CD14-positive monocyte (primary cell): ENCODE results near the gene PARVG. TPM values are rescaled to one million over a fixed set of nuclear protein-coding genes. Genes with fewer than 3 reads are reported as not detected.

Experiments used
- DNase-seq, 3 donors: peaks; one replicate each; pipeline ENCODE4 v3.0.0-alpha.2; 2011 to 2022
- H2AFZ ChIP-seq: 2 replicates; pipeline ENCODE4 v1.6.0; 2012; ENCODE audit warnings: mild to moderate bottlenecking, low read depth, low read length, inconsistent platforms; ENCODE audit not compliant: insufficient read depth, poor library complexity, severe bottlenecking
- H3K27ac ChIP-seq, 2 donors: 1 replicate in 1 of 2; 2 replicates in 1 of 2; pipeline ENCODE4 v1.5.1; 2012 to 2013; ENCODE audit warnings: low read length in 2 of 2, control low read depth in 1 of 2, inconsistent platforms in 1 of 2, low read depth in 1 of 2, mild to moderate bottlenecking in 1 of 2
- H3K27me3 ChIP-seq, 2 donors: one replicate each; pipeline versions ENCODE4 v1.6.0 to v1.6.1; 2011 to 2013; ENCODE audit warnings: low read length in 2 of 2; ENCODE audit not compliant: control insufficient read depth in 2 of 2, insufficient read depth in 2 of 2
- H3K36me3 ChIP-seq, 2 donors: replicated peaks in 1 of 2; 1 replicate in 1 of 2; 2 replicates in 1 of 2; pipeline versions ENCODE4 v1.5.1 to v1.6.1; 2012 to 2013; ENCODE audit warnings: low read length in 2 of 2, control low read depth in 1 of 2, inconsistent platforms in 1 of 2, mild to moderate bottlenecking in 1 of 2; ENCODE audit not compliant: insufficient read depth in 2 of 2, control insufficient read depth in 1 of 2
- H3K4me1 ChIP-seq, 2 donors: 1 replicate in 1 of 2; 2 replicates in 1 of 2; pipeline versions ENCODE4 v1.5.1 to v1.6.1; 2012 to 2013; ENCODE audit warnings: low read length in 2 of 2, control low read depth in 1 of 2, inconsistent platforms in 1 of 2, mild to moderate bottlenecking in 1 of 2, moderate library complexity in 1 of 2; ENCODE audit not compliant: insufficient read depth in 2 of 2, control insufficient read depth in 1 of 2
- H3K4me2 ChIP-seq: replicated peaks from 2 replicates; pipeline ENCODE3; 2012; ENCODE audit warnings: low read length, moderate library complexity, mild to moderate bottlenecking; ENCODE audit not compliant: poor library complexity, severe bottlenecking; ENCODE audit errors: extremely low read depth
- H3K4me3 ChIP-seq, 3 experiments: fragments of 200-600 bp in 1 of 3; sonication (generic) in 1 of 3; replicated peaks in 1 of 3; 1 replicate in 2 of 3; 2 replicates in 1 of 3; pipeline ENCODE4 v1.5.1; 2011 to 2013; ENCODE audit warnings: low read length in 3 of 3, mild to moderate bottlenecking in 3 of 3, control low read depth in 2 of 3, low read depth in 2 of 3, inconsistent platforms in 1 of 3, moderate library complexity in 1 of 3
- H3K79me2 ChIP-seq: 2 replicates; pipeline ENCODE4 v1.6.0; 2012; ENCODE audit warnings: mild to moderate bottlenecking, control low read depth, inconsistent platforms, low read length, moderate library complexity; ENCODE audit not compliant: insufficient read depth
- H3K9ac ChIP-seq: 2 replicates; pipeline ENCODE4 v1.6.0; 2017; ENCODE audit warnings: low read length, mild to moderate bottlenecking; ENCODE audit not compliant: insufficient read depth, poor library complexity, severe bottlenecking
- H3K9me3 ChIP-seq, 2 donors: replicated peaks in 1 of 2; 1 replicate in 1 of 2; 2 replicates in 1 of 2; pipeline versions ENCODE4 v1.5.1 to v1.6.1; 2012 to 2013; ENCODE audit warnings: low read length in 2 of 2, control low read depth in 1 of 2; ENCODE audit not compliant: control insufficient read depth in 1 of 2, insufficient read depth in 1 of 2
- H4K20me1 ChIP-seq: 2 replicates; pipeline ENCODE4 v1.6.0; 2012; ENCODE audit warnings: mild to moderate bottlenecking, low read length, control low read depth, moderate library complexity; ENCODE audit not compliant: insufficient read depth
- H3K27ac Mint-ChIP-seq, 7 donors: one replicate each; pipeline ENCODE4 v1.8.0; 2020; ENCODE audit warnings: mild to moderate bottlenecking in 7 of 7, mixed read lengths in 7 of 7, moderate library complexity in 6 of 7, inconsistent platforms in 2 of 7
- H3K27me3 Mint-ChIP-seq, 3 donors: one replicate each; pipeline ENCODE4 v1.8.0; 2021 to 2022; ENCODE audit warnings: low read depth in 3 of 3, mild to moderate bottlenecking in 3 of 3, mixed read lengths in 3 of 3, moderate library complexity in 3 of 3, inconsistent platforms in 1 of 3
- H3K36me3 Mint-ChIP-seq, 2 donors: one replicate each; pipeline ENCODE4 v1.8.0; 2020; ENCODE audit warnings: mixed read lengths in 2 of 2, inconsistent platforms in 1 of 2, mild to moderate bottlenecking in 1 of 2
- H3K4me1 Mint-ChIP-seq: one replicate; pipeline ENCODE4 v1.8.0; 2020; ENCODE audit warnings: mild to moderate bottlenecking, mixed read lengths
- H3K4me3 Mint-ChIP-seq, 2 donors: one replicate each; pipeline ENCODE4 v1.8.0; 2020; ENCODE audit warnings: mild to moderate bottlenecking in 2 of 2, mixed read lengths in 2 of 2, moderate library complexity in 1 of 2
- H3K9me3 Mint-ChIP-seq, 7 donors: one replicate each; pipeline ENCODE4 v1.8.0; 2020 to 2022; ENCODE audit warnings: mixed read lengths in 7 of 7, mild to moderate bottlenecking in 6 of 7, moderate library complexity in 6 of 7, inconsistent platforms in 2 of 7
- WGBS: methylation state at CpG from one replicate; pipeline ENCODE4 v1.1.5; 2013; ENCODE audit warnings: missing lambda C conversion rate; ENCODE audit not compliant: insufficient coverage; 5-methylcytosine and 5-hydroxymethylcytosine counted together
- intact Hi-C, 2 donors: fragments of 100-400 bp; cut with micrococcal nuclease; formaldehyde crosslinking; loops; one replicate each; pipeline versions ENCODE4 v1.15.0 to v1.15.1; 2023
- polyA plus RNA-seq, 3 donors: library from polyadenylated mRNA; depleted of rRNA in 1 of 3; unstranded in 2 of 3; stranded (reverse) in 1 of 3; fragments of 300-500 nt in 2 of 3; fragments of >200 nt in 1 of 3; fragmentation: Illumina TruSeq in 2 of 3; gene quantifications; 1 replicate in 2 of 3; 2 replicates in 1 of 3; pipeline ENCODE4 v1.2.3, GENCODE V29; 2012 to 2021
- TF ChIP-seq, protein P1 (sequence below): fragments of 200-600 bp; IDR thresholded peaks from one replicate; pipeline ENCODE4 v1.8.0; 2022; ENCODE audit warnings: antibody characterized with exemption, mild to moderate bottlenecking

The PARVG gene
- polyA plus RNA-seq, 3 donors, result 169 to 577 (median 190) TPM

- peaks cover 49 to 56% of the 10 kb centered on the region in 2 donors for H3K36me3 Mint-ChIP-seq
- no peak for DNase-seq
- Histone ChIP-seq H4K20me1 (no peaks in the 10 kb centered on the region), H3K79me2 (no peaks in the 10 kb centered on the region), H2AFZ (no peak overlapping the region), H3K9ac (no peak overlapping the region), H3K27ac (no peak overlapping the region), H3K27me3 (no peaks in the 10 kb centered on the region), H3K9me3 (no peaks in the 10 kb centered on the region), H3K4me2 (no peak overlapping the region), H3K4me3 (no peak overlapping the region), H3K36me3 (peaks cover 10 to 42% of the 10 kb centered on the region in 2 donors), H3K4me1 (no peaks in the 10 kb centered on the region)
- 93% methylated on average over 7 of the region's 8 CpGs for WGBS
- TF ChIP-seq, protein P1, sequence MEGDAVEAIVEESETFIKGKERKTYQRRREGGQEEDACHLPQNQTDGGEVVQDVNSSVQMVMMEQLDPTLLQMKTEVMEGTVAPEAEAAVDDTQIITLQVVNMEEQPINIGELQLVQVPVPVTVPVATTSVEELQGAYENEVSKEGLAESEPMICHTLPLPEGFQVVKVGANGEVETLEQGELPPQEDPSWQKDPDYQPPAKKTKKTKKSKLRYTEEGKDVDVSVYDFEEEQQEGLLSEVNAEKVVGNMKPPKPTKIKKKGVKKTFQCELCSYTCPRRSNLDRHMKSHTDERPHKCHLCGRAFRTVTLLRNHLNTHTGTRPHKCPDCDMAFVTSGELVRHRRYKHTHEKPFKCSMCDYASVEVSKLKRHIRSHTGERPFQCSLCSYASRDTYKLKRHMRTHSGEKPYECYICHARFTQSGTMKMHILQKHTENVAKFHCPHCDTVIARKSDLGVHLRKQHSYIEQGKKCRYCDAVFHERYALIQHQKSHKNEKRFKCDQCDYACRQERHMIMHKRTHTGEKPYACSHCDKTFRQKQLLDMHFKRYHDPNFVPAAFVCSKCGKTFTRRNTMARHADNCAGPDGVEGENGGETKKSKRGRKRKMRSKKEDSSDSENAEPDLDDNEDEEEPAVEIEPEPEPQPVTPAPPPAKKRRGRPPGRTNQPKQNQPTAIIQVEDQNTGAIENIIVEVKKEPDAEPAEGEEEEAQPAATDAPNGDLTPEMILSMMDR, result no peak
- H3K27me3 Mint-ChIP-seq, result peaks cover 0 to 5% (median 0%) of the 10 kb centered on the region in 3 donors
- H3K4me3 Mint-ChIP-seq, result no peak overlapping the region
- H3K9me3 Mint-ChIP-seq, result peaks cover 0 to 2% (median 0%) of the 10 kb centered on the region in 7 donors
- intact Hi-C loops, result no loop called here
- H3K27ac Mint-ChIP-seq, result no peak overlapping the region
- no peaks in the 10 kb centered on the region for H3K4me1 Mint-ChIP-seq
These were observed 35.2 kb upstream of the PARVG start for GRCh38 chr22:44145544-44145943.

- H3K36me3 ChIP-seq, result peaks cover 10 to 42% of the 10 kb centered on the region in 2 donors
- H3K9me3 ChIP-seq, result no peaks in the 10 kb centered on the region
- WGBS, result 91% methylated on average over 26 of the region's 33 CpGs
These were observed 34.5 kb upstream of the PARVG start for GRCh38 chr22:44146088-44146861.

More at GRCh38 chr22:44146088-44146861, 34.5 kb upstream of the PARVG start:
- Mint-ChIP-seq H3K4me1 (no peaks in the 10 kb centered on the region), H3K9me3 (peaks cover 0 to 2% (median 0%) of the 10 kb centered on the region in 7 donors), H3K36me3 (peaks cover 50 to 56% of the 10 kb centered on the region in 2 donors), H3K4me3 (no peak overlapping the region), H3K27ac (peak overlapping the region in 2 of 7 donors; percentile 34 to 64), H3K27me3 (peaks cover 0 to 5% (median 0%) of the 10 kb centered on the region in 3 donors)
- H3K27me3 ChIP-seq, result no peaks in the 10 kb centered on the region
- no peak overlapping the region for H3K4me3 ChIP-seq
- no peaks in the 10 kb centered on the region for H3K79me2 ChIP-seq
- H4K20me1 ChIP-seq, result no peaks in the 10 kb centered on the region
- no peak for DNase-seq
- H3K9ac ChIP-seq, result no peak overlapping the region
- no peak overlapping the region for H3K27ac ChIP-seq
- no peaks in the 10 kb centered on the region for H3K4me1 ChIP-seq
- TF ChIP-seq, protein P1, result no peak
- H2AFZ ChIP-seq, result no peak overlapping the region
- intact Hi-C loops, result no loop called here
- H3K4me2 ChIP-seq, result no peak overlapping the region
